Dedifferentiated amniotic fluid mesenchymal stem cell (primary cell): ENCODE results near the gene RANBP9.

Source experiments
- DNase-seq: peaks from one replicate; pipeline ENCODE4 v3.0.0-alpha.2; 2016; ENCODE audit errors: extremely low spot score

The RANBP9 gene

DNA sequence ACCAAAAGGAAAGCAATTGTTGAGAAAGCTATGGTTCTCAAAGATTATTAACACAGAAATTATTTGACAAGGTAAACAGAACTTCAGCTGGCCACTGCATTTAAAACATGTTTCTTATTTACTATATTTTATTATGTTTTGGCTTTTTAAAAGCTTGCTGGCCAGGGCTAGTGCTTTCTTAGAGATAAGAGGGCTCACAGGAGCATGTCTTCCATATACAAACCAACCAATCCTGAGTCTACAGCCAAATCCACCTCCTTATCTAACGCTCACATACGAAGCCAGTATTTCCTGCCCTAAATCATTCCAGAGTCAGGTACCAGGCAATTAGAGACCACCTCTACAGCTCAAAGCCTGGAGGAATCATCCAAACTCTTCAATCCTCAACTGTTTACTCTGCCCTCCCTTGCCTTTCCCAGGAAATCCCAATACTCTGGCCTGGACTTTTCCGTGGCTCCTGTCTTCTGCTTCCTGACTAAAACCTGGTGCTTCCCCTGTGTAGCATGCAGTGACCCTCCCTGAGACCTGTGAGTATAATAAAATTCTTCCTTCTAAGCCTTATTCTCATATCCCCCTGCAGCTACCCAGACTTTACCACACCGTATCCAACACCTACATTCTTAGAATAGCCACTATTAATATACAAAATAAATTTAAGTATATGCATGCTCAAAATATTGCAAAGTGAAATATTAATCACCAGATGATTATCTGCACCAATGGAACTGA lies 33.2 kb downstream of the RANBP9 start:
- no peak for DNase-seq

DNA sequence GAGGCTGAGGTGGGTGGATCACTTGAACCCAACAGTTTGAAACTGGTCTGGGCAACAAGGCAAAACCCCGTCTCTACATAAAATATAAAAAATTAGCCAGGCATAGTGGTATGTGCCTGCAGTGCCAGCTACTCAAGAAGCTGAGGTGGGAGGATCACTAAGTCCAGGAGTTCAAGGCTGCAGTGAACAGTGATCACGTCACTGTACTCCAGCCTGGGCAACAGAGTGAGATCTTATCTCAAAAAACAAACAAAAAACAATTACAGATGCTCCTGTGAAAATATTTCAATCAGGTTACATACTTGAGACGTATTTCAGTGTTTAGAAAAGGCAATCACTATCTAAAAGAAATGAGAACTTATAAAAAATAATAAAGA lies 33.8 kb downstream of the RANBP9 start:
- no peak for DNase-seq

DNA sequence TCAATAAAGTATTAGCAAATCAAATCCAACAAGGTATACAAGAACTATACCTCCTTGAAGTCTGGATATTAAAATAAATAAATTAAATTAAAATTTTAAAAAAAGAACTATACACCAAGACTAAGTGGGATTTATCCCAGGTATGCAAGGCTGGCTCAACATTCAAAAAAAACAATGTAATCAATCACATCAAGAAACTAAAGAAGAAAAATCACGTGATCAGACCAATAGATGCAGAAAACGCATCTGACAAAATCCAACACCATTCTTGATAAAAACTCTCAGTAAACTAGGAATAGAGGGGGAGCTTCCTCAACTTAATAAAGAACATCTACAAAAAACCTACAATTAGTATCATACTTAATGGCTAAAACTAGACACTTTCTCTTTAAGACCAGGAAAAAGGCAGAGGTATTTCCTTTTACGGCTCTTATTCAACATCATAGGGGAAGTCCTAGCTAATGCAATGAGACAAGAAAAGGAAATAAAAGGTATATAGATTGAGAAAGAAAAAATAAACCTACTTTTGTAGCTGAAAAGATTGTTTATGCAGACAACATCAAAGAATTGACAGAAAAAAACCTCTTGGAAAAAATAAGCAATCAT lies 35.0 kb downstream of the RANBP9 start:
- no peak for DNase-seq

DNA sequence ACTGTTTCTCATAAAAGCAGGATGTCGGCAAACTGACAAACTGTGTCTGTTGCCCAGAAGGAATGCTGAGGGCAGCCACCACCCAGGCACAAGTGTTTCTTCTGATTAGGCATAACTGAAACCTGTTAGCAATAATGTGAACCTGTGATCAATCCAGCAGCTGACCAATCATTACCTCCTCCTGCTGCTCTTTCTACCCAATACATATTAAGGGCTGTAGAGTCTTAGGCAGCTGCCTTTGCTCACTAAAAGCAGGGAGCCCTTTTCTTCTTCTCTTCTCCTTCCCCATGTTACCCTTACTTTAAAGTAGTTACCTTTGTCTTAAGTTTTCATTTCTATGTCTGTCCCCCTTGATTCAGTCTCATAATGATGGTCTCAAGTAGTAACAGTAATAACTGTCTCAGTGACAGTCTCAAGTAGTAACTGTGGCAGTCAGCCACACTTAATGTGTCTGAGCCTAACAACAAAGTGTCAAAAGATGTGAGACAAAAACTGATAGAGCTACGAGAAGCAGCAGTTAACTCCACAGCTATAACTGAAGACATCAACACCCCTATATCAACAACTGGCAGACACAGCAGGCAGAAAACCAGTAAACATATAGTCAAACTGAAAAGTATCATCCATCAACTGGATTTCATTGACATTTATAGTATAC lies 37.0 kb downstream of the RANBP9 start:
- DNase-seq: no peak

DNA sequence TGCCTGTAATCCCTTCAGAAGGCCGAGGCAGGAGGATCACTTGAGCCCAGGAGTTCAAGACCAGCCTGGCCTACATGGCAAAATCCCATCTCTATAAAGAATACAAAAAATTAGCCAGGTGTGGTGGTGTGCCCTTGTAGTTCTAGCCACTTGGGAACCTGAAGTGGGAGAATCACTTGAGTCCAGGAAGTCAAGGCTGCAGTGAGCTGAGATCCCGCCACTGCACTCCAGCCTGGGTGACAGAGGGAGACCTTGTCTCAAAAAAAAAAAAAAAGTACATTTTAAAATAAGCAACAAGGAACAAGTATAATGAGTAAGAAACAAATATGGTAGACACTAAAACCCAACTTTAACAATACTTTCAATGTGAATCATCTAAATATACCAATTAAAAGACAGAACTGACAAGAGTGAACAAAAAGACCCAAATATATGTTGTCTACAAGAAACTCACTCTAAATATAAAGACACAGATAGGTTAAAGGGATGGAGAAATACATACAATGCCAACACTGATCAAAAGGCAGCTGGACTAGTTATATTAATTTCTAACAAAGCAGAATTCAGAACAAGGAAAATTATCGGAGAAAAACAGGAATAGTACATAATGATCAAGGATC lies 37.7 kb downstream of the RANBP9 start:
- DNase-seq: no peak

DNA sequence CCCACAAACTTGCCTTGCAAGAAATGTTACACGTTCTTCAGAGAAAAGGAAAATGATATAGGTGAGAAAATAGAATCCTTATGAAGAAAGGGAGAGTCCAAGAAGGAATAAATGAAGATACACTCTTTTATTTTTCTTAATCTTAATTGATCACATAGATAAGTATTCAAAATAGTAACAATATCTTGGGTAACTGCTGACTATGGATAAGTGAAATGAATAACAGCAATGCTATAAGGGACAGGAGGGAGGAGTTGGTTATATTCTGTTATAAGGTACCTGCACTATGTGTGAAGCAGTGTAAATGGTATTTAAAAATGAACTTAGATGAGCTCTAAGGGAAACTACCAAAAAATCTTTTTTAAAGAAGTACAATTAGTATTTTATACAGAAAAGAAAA lies 38.3 kb downstream of the RANBP9 start:
- no peak for DNase-seq

DNA sequence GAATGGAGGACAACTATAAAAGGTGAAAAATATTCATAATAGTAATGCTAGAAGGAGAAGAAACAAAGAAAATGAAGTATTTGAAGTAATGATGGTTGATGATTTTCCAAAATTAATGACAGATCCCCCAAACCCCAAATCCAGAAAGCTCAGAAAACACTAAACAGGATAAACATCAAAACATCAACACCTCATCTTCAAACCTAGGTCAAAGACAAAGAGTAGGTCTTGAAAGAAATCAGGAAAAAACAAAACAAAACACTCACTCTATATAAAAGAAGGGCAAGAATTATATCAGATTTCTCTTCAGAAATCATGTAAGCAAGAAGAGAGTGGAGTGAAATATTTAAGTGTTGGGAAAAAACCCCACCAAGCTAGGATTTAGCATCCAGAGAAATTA lies 38.7 kb downstream of the RANBP9 start:
- DNase-seq: no peak

DNA sequence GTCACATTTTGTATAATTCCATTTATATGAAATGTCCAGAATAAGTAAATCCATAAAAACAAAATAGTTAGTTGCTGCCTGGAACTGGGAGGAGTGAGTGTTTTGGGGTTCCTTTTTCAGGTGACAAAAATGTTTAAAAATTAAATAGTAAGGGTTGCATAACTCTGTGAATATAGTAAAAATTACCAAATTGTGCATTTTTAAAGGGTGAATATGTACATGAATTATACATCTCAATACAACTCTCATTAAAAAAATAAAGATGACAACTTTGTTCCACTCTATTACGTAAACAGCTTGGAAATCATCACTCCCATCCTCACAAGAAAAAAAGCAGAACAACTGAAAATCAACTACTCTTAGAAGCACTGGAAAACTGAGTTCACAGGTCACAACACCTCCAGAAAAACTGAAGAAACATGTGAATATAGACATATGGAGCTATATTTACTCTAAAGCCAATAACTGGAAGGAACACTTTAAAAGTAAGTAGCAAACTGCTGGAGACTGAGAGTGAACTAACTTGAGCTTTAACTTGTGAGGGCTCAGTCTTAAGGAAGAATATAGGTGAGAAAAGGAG lies 40.0 kb downstream of the RANBP9 start:
- DNase-seq: no peak

DNA sequence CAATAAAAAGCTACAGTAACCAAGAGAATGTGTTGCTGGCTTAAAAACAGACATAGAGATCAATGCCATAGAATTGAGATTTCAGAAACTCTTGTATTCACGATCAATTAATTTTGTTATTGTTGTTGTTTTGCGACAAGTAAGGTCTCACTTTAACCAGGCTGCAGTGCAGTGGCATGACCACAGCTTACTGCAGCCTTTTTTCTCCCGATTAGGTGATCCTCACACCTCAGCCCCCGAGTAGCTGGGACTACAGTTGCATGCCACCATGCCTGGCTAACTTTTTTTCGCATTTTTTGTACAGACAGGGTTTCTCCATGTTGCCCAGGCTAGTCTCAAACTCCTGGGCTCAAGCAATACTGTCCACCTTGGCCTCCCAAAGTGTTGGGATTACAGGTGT lies 42.2 kb downstream of the RANBP9 start:
- no peak for DNase-seq

DNA sequence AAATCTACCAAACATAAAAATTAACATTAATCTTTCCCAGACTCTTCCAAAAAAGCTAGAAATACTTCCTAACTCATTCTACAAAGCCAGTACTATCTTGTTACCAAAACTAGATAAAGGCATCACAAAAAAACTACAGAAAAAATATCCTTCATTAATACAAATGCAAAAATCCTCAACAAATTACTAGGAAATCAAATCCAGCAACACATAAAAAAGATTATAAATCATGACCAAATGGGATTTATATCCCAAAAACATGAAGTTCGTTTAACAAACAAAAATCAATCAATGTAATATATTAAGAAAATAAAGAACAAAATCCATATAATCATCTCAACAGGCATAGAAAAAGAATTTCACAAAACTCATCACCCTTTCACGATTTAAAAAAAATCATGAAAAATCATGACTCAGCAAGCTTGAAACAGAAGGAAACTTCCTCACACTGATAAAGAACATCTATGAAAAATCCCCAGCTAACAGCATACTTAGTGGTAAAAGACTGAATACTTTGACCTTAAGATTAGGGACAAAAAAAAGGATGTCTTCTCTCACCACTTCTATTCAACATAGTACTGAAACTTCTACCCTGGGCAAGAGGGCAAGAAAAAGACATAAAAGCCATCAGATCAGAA lies 43.2 kb downstream of the RANBP9 start:
- no peak for DNase-seq

DNA sequence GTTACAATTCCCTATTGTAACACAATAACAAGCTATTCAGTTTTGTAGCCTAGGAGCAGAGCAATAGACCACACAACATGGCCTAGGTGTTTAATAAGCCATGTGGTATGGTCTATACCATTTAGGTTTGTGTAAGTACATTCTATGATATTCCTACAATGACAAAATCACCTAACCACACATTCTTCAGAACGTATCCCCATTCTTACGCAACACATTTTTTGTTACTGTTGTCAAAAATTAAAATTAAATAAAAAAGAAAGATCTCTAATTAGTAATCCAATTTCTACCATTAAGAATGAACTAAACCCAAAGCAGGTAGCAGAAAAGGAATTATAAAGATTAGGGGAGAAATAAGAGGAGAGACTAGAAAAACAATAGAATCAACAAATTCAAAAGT lies 44.0 kb downstream of the RANBP9 start:
- DNase-seq: no peak

DNA sequence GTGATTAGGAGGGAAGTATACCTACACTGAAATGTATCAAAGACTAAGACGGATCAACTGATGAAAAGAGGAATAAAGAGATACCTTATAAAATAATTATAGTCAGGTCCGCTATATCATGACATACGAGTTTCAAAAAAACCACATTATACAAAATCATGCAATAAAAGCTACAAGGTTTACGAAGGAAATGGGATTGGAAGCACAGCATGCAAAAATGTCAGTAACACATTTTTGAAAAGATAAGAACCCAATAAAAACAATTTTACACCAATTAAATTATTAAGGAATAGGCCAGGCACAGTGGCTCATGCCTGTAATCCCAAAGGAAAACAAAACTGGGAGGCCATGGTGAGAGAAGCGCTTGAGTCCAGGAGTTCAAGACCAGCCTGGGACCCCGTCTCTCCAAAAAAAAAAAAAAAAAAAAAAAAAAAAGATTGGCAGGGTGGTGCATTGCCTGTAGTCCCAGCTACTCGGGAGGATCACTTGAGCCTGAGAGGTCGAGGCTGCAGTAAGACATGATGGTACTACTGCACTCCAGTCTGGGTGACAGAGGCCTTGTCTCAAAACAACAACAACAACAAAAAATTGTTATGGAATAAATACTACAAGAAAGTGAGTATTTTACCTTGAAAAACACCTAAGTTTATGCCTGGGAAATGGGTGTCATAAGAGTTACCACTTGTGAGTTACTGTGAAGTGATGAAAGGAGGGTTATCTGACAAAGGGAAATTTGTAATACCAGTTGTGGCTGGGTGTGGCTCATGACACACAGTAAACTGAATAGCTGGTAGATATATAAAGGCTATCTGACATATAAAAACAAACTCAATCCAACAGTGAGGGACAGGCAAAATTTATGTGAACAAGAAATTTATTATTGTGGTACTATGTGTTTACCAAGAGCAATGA lies 45.2 kb downstream of the RANBP9 start:
- no peak for DNase-seq

DNA sequence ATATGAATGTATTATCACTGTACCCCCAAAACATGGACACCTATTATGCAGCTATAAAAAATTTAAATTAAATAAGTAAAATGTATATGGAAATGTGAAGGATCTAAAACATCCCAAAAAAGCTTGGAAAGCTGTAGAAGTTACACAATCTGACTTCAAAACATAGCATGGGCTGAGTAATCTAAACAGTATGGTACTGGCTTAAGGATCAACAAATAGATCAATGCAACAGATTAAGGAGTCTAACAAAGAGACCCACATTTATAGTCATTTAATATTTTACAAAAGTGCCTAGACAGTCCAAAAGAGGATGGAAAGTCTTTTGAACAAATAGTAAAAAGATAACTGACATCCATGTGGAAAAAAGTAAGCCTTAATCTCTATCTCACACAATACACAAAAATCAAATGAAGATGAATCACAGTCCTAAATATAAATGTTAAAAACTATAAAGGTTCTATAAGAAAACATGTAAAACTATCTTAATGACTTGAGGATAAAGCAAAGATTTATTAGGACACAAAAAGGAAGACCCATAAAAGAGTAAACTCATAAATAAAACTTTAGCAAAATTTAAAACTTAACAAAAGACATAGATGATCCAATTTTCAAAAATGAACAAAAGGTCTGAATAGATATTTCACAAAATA lies 46.8 kb downstream of the RANBP9 start:
- no peak for DNase-seq

DNA sequence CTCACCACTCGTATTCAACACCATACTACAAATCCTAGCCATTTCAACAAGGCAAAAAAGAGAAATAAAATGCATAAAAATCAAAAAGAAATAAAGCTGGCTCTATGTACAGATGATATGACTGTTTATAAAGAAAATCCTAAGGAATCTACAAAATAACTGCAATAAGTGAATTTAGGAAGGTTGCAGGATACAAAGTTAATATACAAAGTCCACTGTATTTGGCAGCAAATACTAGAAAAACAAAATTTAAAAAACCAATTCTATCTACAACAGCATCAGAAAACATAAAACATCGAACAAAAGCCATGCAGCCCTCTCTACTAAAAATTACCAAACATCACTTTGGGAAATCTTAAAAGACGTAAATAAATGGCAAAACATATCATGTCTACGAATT lies 47.6 kb downstream of the RANBP9 start:
- DNase-seq: no peak

DNA sequence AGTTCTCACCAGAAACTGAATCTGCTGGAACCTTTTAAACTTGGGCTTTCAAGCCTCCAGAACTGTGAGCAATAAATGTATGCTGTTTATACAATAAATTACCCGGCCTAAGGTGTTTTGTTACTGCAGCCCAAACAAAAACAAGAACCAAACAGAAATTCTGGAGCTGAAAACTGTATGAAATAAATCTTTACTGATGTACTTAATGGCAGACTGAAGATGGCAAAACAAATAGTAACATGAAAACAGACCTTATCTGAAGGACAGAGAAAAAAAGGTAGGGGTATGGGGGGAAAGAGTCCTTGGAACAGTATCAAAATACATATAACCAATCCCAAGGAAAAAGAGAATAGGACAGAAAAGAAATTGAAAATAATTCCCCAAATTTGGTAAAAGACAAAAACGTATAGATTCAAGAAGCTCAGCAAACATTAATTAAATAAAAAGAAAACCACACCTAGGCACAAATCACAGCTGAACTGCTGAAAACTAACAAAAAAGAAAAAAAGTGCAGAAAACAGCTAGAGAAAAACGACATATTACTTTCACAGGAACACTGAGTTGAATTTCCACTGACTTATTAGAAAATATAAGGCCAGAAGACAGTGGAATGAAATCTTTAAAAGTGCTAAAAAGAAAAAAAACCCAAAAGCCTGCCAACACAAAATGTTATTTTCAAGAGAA lies 48.8 kb downstream of the RANBP9 start:
- no peak for DNase-seq

DNA sequence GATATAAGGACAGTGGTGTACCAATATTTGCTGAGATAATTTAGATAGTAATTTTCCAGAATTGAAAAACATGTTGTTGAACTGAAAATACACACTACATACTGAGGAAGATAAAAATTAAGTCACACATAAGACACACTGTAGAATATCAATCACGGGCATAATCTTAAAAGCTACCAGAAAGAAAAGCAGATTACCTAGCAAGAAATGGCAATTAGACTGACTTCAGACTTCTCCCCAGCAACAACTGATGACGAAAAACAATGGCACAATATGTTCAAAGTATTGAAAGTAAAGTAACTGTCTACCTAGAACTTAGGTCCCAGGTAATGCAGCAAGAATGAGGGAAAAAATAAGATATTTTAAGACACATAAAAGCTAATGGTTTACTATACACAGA lies 50.0 kb downstream of the RANBP9 start:
- no peak for DNase-seq

DNA sequence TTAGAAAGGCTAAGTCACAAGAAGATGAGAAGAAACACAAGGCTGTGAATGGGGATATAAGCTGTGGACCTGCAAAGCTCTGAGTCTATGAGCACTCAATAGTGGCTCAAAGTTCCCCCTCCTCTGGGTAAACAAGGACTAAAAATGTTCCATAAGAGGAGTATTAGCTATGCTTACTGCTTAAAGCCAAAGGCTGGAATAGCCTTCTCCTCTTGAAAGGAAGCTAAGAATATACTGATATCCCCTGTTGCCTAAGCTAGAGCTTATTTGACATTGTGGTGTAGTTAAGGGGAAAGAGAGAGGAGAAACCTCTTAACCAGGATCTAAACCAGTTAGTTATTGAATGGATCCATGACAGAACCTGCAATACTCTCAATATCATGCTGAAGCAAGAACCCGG lies 50.7 kb downstream of the RANBP9 start:
- DNase-seq: no peak

DNA sequence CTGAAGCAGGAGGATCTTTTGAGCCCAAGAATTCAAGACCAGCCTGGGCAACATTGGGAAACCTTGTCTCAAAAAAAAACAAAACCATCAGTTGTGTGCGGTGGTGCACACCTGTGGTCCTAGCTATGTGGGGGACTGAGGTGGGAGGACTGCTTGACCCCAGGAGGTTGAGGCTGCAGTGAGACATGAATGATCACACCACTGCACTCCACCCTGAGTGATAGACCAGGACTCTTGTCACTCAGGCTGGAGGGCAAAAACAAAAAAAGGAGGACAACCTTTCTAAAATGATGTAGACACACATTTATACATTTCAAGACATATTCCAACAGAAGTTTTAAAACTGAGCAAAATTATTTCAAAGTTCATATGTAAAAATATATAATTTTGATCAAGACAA lies 51.4 kb downstream of the RANBP9 start:
- DNase-seq: no peak

DNA sequence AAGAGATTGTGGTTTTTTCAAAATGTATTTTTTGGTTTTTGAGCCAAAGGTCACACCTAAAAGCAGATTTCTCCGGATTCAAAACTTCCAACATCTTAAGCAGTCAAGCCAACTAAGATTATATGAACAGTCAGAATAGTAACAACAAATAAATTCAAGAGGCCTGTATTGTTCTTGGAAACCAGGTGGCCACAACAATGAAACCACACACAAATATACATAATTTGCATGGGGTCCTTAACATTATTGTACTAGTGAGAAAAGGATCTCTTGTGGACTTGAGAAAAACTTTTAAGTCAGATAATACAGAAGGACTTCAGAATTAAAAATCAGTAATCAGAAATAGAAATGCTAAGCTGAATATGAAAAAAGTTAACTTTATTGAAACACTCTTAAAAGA lies 55.9 kb downstream of the RANBP9 start:
- DNase-seq: no peak

DNA sequence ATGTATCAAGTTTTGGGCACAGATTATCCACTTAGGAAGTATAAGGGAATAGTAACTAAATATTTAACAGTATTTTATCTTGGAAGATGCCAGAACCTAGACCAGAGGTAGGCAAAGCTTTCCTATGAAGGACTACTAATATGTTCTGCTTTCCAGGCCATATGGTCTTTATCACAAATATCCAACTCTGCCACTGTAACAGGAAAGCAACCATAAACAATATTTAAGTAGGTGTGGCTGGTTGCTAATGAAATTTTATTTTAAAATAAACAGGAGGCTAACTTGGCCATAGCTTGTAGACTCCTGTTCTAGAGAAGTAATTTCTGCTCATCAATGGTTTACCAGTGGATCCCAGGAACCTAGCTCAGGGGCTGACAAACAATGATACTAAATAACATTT lies 57.1 kb downstream of the RANBP9 start:
- DNase-seq: no peak
